Gastrocnemius medialis (tissue), 4 donors: ENCODE results near the gene CLPX.

Experiments used
- CTCF ChIP-seq, 5 experiments: fragments of 450-650 bp in 3 of 5; fragments of 200-600 bp in 2 of 5; sonication (generic) in 2 of 5; IDR thresholded peaks in 4 of 5; conservative IDR thresholded peaks in 1 of 5; 1 replicate in 4 of 5; 2 replicates in 1 of 5; pipeline ENCODE4 v1.5.1; 2016 to 2019; ENCODE audit warnings: antibody characterized with exemption in 5 of 5, mild to moderate bottlenecking in 3 of 5, moderate library complexity in 3 of 5
- POLR2A ChIP-seq, 2 donors: fragments of 450-650 bp; IDR thresholded peaks; one replicate each; pipeline ENCODE4 v1.6.1; 2017; ENCODE audit warnings: antibody characterized with exemption in 2 of 2, mild to moderate bottlenecking in 2 of 2, moderate library complexity in 2 of 2

- TF ChIP-seq CTCF (IDR thresholded peaks at IDR 0.05 in 4 of 5, conservative IDR thresholded peaks at IDR 0.05 in 1 of 5) (no peak), POLR2A (IDR thresholded peaks at IDR 0.05) (no peak)
These were observed 9.1 kb downstream of the CLPX start for GRCh38 chr15:65176056-65176455.
